Globus pallidus (tissue), 1 donor: ENCODE data around the gene GALNT9.

Experiments
- DNase-seq: peaks from one replicate; pipeline ENCODE4 v3.0.0-alpha.2; 2015; ENCODE audit warnings: low spot score

Gene GALNT9

DNA sequence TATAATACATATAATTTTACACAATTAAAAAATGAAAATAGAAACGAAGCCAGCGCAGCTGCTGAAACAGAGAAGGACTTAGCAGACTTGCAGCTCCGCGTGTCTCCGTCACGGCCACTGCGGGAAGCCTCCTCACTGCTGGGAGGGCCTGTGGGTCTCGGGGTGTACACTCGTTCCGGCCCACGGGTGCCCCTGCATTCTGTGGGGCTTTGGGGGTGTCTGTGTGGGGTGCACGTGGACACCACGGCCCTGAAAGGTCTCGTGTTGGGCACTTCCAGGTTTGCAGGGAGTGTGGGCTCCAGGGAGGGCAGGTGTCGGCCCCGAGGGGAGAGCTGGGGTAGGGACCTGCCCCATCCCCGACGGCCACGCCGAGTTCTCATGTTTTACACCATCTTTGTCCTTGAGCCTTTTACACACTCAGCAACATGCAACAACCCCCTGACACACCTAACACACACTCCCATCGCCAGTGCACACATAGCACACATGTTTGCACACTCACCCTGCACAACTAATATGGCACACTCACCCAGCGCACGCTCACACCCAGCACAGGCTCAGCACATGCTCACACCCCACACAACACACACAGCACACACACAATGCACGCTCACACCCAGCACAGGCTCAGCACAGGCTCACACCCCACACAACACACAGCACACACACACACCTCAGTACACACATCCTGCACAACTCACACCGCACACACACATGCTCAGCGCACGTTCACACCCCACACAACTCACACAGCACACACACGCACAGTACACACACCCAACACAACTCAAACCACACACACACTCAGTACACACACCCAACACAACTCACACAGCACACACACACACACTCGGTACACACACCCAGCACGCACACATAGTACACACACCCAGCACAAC is 148.5 kb downstream of the GALNT9 start:
- no peak for DNase-seq

- no peak for DNase-seq
Measured at GRCh38 chr12:132179431-132180362, 149.7 kb downstream of the GALNT9 start.

- no peak for DNase-seq
Measured at GRCh38 chr12:132178801-132179401, 150.5 kb downstream of the GALNT9 start.

DNA sequence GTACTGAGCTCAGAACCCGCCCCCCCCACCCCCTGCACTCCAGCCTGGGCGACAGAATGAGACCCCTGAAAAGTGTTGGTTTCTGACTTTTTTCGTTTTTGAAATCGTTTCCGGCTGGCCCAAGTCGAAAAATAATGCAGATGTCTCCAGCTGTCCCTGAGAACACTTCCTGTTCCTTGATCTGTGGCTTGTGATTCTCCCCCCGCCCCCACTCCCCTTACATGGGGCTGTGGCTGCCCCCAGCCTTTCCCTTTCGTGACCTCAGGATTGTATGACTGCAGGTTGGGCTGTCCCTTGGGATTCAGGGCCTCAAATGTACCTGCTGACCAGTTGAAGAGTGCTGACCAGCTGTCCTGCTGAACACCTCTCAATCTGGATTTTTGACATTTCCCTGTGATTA is 151.1 kb downstream of the GALNT9 start:
- DNase-seq, result no peak

DNA sequence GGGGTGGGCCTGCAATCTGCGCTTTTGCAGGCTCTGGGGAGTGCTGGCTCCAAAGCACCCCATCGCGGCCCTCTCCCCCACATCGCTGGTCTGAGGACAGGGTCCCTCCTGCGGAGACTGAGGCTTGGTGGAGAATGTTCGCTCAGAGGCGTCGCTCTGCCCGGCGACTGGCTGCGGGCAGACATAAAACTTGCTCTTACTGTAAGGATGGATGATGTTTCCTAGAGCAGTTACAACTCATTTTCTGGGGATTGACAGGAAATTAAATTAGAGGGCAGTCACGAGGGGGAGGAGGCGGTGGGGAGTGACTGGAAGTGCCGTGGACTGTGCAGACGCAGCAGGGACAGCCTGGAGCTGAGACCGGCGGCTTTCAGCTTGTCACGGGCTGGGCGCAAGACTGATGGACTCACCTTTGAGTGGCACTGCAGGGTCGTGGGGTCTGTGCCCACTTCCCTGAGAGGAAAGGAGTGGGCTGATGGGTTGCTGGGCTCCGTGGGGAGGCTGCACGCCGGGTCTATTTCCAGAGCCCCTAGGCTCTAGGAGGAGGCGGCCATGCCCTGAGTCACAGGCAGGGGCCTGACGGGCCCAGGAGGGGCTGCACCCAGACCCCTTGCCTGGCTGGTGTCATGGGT is 152.4 kb downstream of the GALNT9 start:
- DNase-seq, result no peak

DNA sequence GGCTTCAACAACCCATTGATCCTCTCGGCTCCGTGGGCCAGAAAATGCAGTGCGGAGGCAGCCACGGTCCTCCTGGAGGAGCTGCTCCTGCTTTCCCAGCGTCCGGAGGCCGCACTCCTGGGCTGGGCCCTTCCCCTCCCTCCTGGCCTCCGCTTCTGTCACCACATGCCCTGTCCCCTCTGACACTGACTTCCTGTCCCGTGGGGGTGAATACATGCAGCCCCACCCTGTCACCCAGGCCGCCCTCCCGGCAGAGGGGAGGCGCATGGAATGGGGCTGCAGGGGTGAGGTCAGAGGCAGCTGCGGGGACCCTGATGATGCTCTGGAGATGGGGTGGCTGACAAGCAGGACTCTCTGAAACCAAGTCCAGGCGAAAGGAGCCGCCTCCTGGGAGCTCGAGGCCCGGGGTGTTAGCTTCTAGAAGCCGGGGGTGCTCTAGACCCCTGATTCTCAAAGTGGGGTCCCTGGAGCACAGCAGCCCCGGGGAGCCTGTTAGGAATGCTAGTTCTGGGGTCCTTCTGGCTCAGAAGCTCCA is 152.9 kb downstream of the GALNT9 start:
- DNase-seq, result no peak

- no peak for DNase-seq
Measured at GRCh38 chr12:132175496-132176384, 153.6 kb downstream of the GALNT9 start.

DNA sequence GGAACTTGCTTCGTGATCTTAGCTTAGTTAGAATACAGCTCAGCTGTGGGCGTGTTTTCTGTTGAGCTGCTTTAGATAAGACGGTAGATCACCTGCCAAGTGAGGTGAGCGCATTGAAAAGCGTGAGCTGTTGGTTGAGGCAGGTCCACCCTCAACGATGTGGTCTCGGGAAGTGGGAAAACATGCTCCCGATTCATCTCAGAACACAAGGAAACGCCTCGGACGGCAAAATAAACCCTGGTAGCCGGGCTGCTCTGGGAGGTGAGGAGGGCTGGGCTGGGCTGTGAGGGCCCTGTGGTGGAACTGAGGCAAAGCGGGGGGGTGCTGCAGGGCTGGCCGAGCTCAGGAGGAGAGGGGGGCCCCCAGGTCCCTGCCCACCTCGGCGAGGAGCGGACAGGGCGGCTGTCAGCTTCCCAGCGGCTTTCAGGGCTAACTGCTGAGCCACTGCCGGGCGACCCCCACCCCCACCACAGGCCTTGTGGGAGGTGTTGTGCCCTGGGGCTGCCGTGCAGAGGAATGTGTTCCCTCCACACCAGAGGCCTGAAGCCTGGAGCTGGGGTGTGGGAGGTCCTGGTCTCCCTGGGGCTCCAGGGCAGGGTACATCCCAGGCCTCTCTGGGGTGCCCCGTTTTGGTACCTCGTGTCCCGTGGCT is 154.4 kb downstream of the GALNT9 start:
- DNase-seq, result no peak

DNA sequence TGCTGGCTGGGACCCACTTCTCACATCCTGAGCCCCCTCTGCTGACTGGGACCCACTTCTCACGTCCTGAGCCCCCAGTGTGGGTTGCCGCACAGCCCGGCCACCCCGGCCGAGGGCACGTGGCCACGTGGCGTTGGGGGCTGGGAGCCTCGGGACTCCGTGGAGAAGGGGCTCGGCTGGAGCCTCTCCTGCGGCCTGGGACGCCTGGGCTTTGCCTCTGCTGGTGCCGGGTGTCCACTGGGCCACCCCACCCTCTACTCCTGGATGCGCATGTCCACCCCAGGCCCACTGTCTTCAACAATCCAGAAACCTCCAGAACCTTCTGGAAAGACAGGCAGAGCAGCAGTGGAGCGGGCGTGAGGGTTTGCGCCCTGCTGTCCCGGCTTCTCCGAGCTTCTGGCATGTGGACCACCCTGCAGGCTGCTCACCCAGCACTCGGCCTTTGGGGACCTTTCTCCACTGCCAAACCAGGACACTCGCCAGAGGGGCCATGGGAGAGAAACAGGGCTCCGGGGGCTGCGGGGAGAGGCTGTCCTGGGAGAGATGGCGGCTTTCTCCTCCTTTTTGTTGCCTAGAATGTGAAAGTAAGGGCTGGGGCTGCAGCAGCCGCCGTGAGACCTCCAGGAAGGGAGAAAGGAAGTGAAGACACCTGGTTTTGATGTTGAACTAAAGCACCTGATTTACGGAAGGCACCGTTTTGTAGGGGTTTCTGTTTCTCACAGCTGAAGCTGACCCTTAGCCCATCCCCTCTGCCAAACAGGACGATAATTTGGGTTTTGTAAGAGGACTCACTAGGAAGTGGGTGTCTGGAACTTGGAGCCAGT is 155.2 kb downstream of the GALNT9 start:
- no peak for DNase-seq

DNA sequence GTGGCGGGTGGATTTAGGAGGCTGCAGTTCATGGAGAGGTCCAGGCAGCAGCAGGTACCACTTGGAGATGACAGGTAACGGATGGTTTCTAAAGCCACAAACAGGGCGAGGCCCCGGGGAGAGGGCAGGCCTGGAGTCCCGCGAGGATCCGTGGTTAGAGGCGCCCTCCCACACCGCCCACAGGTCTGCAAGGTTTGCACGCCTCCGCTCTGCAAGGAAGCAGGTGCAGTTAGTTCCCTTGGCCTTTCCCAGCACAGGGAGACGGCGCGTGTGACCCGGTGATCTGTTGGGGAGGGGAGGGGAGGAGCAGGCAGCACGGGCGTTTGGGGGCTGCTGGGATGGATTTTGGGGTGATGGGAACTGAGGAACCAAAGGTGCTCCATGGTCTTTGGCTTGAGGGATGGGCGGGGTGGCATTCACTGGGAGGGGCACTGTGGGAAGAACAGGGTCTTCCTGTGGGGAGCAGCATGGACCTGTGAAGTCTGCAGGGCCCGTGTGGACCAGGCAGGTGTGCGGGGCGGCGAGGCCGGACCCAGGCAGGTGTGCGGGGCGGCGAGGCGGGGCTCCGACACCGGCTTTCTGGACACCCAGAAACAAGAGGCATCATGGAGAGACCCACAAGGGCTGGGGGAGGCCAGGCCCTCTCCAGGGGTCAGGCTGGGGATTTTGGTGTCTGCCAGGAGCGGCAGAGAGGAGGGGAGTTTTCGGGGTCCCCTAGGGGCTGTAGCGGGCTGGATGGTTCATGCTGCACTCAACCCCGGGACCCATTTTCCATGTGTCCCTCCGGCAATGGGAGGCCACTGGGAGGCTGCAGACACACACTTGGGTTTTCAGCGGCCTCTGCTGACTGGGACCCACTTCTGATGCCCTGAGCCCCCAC is 156.0 kb downstream of the GALNT9 start:
- no peak for DNase-seq

DNA sequence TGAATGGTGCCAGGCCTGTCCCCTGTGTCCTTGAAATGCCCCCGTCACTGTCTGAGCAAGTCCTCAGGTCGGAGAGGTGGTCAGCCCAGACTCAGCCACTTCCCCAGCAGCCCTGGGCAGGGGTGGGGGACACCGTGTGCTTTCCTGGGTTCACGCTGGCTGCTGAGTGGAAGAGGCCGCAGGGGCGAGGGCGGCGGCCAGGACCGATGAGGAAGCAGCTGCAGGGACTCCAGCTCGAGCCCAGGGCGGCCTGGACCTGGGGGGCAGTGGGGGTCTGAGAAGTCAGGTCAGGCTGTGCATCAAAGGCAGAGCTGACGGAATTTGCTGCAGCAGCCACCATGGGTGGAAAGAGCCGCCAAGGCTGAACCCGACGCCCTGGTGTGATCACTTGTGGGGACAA is 156.8 kb downstream of the GALNT9 start:
- DNase-seq, result no peak

GRCh38 chr12:132171968-132172521 is 157.3 kb downstream of the GALNT9 start:
- DNase-seq, result no peak

DNA sequence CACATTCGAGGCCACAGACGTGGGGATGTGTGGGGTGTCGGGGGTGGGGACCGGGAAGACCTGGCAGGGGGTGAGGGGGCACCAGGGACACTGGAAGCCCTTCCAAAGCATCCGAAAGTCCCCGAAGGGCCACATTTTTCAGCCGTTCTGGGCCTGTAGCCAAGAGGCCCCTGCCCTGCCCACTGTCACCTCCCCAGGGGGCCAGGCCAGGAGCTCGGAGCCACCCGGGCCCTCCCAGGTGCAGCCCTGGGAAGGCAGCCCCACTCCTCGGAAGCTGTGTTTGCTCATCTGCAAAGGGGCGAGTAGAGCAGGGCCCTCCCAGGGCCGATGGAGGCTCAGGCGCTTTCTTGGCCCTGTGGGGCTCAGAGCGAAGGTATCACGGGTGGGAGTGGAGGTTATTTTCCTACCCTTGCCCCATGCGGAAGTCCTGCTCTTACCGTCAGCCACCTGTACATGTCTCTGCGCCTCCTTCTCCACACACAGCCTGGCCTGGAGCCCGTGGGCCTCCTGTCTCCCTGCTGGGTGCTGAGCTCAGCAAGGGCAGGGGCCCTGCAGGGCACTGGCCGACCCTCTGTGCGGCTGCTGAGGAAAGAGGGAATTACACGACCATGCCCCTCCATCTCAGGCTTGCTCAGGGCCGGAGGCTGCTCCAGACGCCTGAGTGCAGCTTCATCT is 158.0 kb downstream of the GALNT9 start:
- no peak for DNase-seq

- DNase-seq, result no peak
Measured at GRCh38 chr12:132170637-132171292, 158.6 kb downstream of the GALNT9 start.

GRCh38 chr12:132170094-132170636 is 159.2 kb downstream of the GALNT9 start:
- DNase-seq, result no peak

DNA sequence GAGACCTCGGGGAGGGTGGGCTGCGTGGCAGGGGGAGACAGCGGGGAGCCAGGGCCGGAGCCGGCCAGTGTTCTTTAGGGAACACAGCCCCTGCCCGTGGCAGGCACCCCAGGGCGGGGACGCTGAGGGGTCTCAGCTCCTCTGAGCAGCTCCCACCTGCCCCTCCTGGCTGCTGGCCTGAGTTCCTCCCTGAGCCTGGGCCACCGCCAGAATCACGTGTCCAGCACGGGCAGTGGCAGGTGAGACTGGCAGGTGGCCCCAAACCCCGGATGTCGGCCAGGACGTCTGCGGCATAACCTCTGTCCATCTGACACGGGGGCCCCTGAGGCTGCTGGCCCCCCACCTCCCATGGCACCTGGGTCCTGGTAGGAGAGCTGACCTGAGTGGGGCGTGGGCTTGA is 160.0 kb downstream of the GALNT9 start:
- DNase-seq, result no peak
